Suprapubic skin (tissue), 3 donors: ENCODE measurements around the gene ANKRD39.

Experiments
- POLR2AphosphoS5 ChIP-seq, 3 donors: sonication (generic); formaldehyde crosslinking; IDR thresholded peaks; one replicate each; pipeline ENCODE4 v1.6.1; 2017; ENCODE audit warnings: antibody characterized with exemption in 3 of 3
- TF ChIP-seq, protein P1 (sequence below), 2 donors: fragments of 200-600 bp in 1 of 2; fragments of 450-650 bp in 1 of 2; sonication (generic) in 1 of 2; IDR thresholded peaks; one replicate each; pipeline ENCODE4 v1.5.1; 2016 to 2019; ENCODE audit warnings: antibody characterized with exemption in 2 of 2, mild to moderate bottlenecking in 1 of 2, moderate library complexity in 1 of 2

DNA sequence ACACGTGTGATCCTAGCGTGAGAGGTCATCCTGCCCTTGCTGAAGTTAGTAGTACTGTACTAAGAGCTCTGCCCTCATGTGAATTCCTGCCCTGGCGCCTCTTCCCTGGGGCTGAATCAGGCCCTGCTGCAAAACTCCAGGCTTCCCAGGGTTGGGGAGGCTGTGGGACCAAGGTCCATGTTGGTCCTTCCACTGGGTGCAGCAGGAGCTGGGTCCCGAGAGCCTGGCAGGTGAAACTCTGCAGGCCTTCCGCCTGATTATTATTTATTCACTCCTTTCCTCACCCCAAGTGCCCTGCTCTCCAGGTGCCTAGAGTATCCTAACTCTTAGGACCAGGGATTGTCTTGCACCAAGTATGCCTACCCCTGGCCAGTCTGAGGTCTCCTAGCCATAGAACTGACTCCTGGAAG is 47.0 kb downstream of the ANKRD39 start:
- TF ChIP-seq, protein P1, sequence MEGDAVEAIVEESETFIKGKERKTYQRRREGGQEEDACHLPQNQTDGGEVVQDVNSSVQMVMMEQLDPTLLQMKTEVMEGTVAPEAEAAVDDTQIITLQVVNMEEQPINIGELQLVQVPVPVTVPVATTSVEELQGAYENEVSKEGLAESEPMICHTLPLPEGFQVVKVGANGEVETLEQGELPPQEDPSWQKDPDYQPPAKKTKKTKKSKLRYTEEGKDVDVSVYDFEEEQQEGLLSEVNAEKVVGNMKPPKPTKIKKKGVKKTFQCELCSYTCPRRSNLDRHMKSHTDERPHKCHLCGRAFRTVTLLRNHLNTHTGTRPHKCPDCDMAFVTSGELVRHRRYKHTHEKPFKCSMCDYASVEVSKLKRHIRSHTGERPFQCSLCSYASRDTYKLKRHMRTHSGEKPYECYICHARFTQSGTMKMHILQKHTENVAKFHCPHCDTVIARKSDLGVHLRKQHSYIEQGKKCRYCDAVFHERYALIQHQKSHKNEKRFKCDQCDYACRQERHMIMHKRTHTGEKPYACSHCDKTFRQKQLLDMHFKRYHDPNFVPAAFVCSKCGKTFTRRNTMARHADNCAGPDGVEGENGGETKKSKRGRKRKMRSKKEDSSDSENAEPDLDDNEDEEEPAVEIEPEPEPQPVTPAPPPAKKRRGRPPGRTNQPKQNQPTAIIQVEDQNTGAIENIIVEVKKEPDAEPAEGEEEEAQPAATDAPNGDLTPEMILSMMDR (IDR thresholded peaks at IDR 0.05), result no peak
- TF ChIP-seq POLR2AphosphoS5 (IDR thresholded peaks at IDR 0.05), result no peak
